ENCODE results near the gene RBM47.
"Not testable (repeated sequence)": the region's sequence is repeated elsewhere in the genome, so short reads cannot be mapped to it uniquely, and the experiment has no call there.

The RBM47 gene

GRCh38 chr4:40559585-40560465 lies 69.8 kb downstream of the RBM47 start:
- no peak for DNase-seq

GRCh38 chr4:40557736-40558135 lies 71.9 kb downstream of the RBM47 start:
- DNase-seq, result no peak

- no peak for DNase-seq
These were observed 74.3 kb downstream of the RBM47 start for GRCh38 chr4:40555176-40555900.

GRCh38 chr4:40554641-40555040 lies 75.0 kb downstream of the RBM47 start:
- not testable (repeated sequence) for DNase-seq

- DNase-seq, result no peak
These were observed 75.7 kb downstream of the RBM47 start for GRCh38 chr4:40553995-40554394.

- no peak for DNase-seq
These were observed 77.1 kb downstream of the RBM47 start for GRCh38 chr4:40552536-40552935.

- DNase-seq, result not testable (repeated sequence)
These were observed 78.0 kb downstream of the RBM47 start for GRCh38 chr4:40551568-40552136.

GRCh38 chr4:40550948-40551462 lies 78.7 kb downstream of the RBM47 start:
- no peak for DNase-seq

- no peak for DNase-seq
These were observed 79.5 kb downstream of the RBM47 start for GRCh38 chr4:40550196-40550595.

- no peak for DNase-seq
These were observed 81.4 kb downstream of the RBM47 start for GRCh38 chr4:40548256-40548655.

- no peak for DNase-seq
These were observed 81.9 kb downstream of the RBM47 start for GRCh38 chr4:40547789-40548132.

GRCh38 chr4:40546969-40547788 lies 82.5 kb downstream of the RBM47 start:
- no peak for DNase-seq

GRCh38 chr4:40546506-40546905 lies 83.2 kb downstream of the RBM47 start:
- DNase-seq, result no peak

- DNase-seq, result not testable (repeated sequence)
These were observed 84.2 kb downstream of the RBM47 start for GRCh38 chr4:40545487-40545886.

- DNase-seq, result no peak
These were observed 85.4 kb downstream of the RBM47 start for GRCh38 chr4:40544221-40544620.

GRCh38 chr4:40540800-40541199 lies 88.9 kb downstream of the RBM47 start:
- no peak for DNase-seq

- no peak for DNase-seq
These were observed 93.6 kb downstream of the RBM47 start for GRCh38 chr4:40536032-40536431.

GRCh38 chr4:40531636-40532023 lies 98.0 kb downstream of the RBM47 start:
- DNase-seq, result no peak

- DNase-seq, result no peak
These were observed 98.6 kb downstream of the RBM47 start for GRCh38 chr4:40530961-40531635.

- no peak for DNase-seq
These were observed 102.9 kb downstream of the RBM47 start for GRCh38 chr4:40526741-40527140.

- no peak for DNase-seq
These were observed 103.7 kb downstream of the RBM47 start for GRCh38 chr4:40525752-40526598.
